Activated CD8-positive, alpha-beta T cell treated with anti-CD3 and anti-CD28 coated beads, Interleukin-2, amount 10 ng/mL, durations not matched to agents 7 days and 5 days (primary cell): ENCODE measurements around the gene DYSF. TPM values are rescaled to one million over a fixed set of nuclear protein-coding genes. Genes with fewer than 3 reads are reported as not detected.

Source experiments
- ATAC-seq: fragments of 150-1000 bp; cut with Tn5 transposase; one replicate; pipeline ENCODE4 v1.10.0; 2021; ENCODE audit warnings: moderate library complexity
- CTCF ChIA-PET: fragments of 350-600 bp; sonication (Branson Sonifier 250); formaldehyde crosslinking; loops from one replicate; lab custom pipeline; 2021; ENCODE audit warnings: antibody characterized with exemption; lab: Charles Lee
- POLR2A ChIA-PET: fragments of 350-600 bp; sonication (Branson Sonifier 250); formaldehyde crosslinking; loops from one replicate; lab custom pipeline; 2021; ENCODE audit warnings: antibody characterized with exemption; lab: Charles Lee
- DNase-seq: peaks from one replicate; pipeline ENCODE4 v3.0.0-alpha.2; 2020
- H3K27ac Mint-ChIP-seq: one replicate; pipeline ENCODE4 v1.8.0; 2021; ENCODE audit warnings: mild to moderate bottlenecking, mixed read lengths
- H3K27me3 Mint-ChIP-seq: one replicate; pipeline ENCODE4 v1.8.0; 2021; ENCODE audit warnings: low read depth, mixed read lengths
- H3K36me3 Mint-ChIP-seq: one replicate; pipeline ENCODE4 v1.8.0; 2021; ENCODE audit warnings: low read depth, mixed read lengths
- H3K4me1 Mint-ChIP-seq: one replicate; pipeline ENCODE4 v1.8.0; 2021; ENCODE audit warnings: low read depth, mixed read lengths
- H3K4me3 Mint-ChIP-seq: one replicate; pipeline ENCODE4 v1.8.0; 2021; ENCODE audit warnings: mild to moderate bottlenecking, mixed read lengths
- H3K9me3 Mint-ChIP-seq: one replicate; pipeline ENCODE4 v1.8.0; 2022; ENCODE audit warnings: mixed read lengths; ENCODE audit not compliant: insufficient read depth
- total RNA-seq, 2 experiments: library from RNA; stranded (reverse); gene quantifications; one replicate each; pipeline ENCODE4 v1.2.3, GENCODE V29; 2021

DYSF gene
- total RNA-seq, 2 experiments from 2014 or later: 3.4 to 4.7 TPM

DNA sequence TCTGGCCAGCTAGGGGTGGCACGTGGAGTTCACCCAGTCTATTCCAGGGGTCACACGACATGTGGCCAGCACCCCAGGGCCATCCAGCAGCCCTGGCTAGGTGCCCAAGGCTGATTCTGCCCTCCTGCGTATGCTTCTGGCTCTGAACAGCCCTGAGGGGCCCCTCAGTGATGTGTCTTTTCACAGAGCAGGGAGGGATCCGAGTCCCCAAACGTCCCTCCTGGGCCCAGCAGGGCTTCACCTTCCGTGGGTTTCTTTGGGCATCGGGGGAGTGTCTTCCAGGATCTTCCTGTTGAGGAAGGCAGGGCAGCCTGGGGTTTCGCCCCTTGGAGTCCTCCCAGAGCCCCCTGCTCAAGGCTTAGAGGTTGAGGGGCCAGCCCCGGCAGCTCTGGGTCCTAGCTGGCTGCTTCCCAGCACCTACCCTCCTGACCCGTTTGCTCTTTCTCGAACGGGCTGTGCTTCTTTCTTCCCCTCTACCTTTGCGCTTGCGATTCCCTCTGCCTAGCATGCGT, 165.9 kb downstream of the DYSF start:
- H3K4me1 Mint-ChIP-seq: no peaks in the 10 kb centered on the region
- ChIA-PET CTCF (no interaction called here), POLR2A (interaction anchor here (0.6 kb wide), 1 partner anchor 336 kb away, joined by 3 read pairs; no protein-coding TSS in a partner anchor)
- no peaks in the 10 kb centered on the region for H3K27me3 Mint-ChIP-seq
- no peaks in the 10 kb centered on the region for H3K9me3 Mint-ChIP-seq
- DNase-seq (peak; percentile 18), ATAC-seq (peak; percentile 32)
- H3K27ac Mint-ChIP-seq: no peak overlapping the region
- no peaks in the 10 kb centered on the region for H3K36me3 Mint-ChIP-seq
- H3K4me3 Mint-ChIP-seq: no peak overlapping the region

DNA sequence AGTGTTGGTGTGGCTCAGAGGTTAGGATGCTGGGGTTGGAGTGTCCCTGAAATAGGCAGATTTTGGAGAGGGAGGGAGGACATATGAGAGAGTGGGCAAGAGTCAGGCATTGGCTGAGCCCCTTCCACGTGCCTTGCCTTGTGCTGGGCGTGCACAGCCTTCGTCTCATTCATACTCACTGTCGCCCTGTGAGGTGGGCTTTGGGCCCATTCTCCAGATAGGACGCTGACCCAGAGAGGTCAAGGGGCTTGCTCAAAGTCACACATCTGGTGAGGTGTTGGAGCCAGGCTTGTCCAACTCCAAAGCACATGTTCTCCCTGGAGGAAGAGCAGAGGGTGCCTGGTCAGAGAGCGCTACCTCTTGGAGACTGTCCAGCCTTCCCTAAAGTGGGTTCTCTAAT, 166.8 kb downstream of the DYSF start:
- H3K4me3 Mint-ChIP-seq: no peak overlapping the region
- H3K36me3 Mint-ChIP-seq: no peaks in the 10 kb centered on the region
- ChIA-PET CTCF (no interaction called here), POLR2A (no interaction called here)
- no peaks in the 10 kb centered on the region for H3K4me1 Mint-ChIP-seq
- H3K9me3 Mint-ChIP-seq: no peaks in the 10 kb centered on the region
- H3K27me3 Mint-ChIP-seq: peaks cover under 1% of the 10 kb centered on the region
- ATAC-seq (no peak), DNase-seq (peak; percentile 12)
- no peak overlapping the region for H3K27ac Mint-ChIP-seq

DNA sequence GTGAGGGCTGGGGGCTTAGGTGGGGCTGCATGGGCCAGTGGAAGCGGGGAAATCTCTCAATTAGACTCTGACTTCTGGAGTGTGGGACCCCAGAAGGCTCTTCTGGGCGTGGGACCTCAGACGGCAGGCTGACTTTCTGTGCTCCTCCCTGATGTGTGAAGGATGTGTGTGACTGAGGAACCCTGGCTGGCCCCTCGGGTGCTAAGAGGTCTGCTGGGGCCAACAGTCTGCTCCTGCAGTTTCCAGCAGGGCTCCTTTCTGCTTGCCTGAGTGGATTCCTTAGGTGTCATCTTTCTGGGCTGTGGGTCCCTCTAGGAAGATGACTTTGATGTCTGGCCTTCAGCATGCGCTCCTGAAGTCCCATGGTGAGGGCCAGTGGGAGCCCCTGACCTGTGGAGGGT, 167.5 kb downstream of the DYSF start:
- H3K27me3 Mint-ChIP-seq: peaks cover 5% of the 10 kb centered on the region
- H3K4me1 Mint-ChIP-seq: no peaks in the 10 kb centered on the region
- no peaks in the 10 kb centered on the region for H3K36me3 Mint-ChIP-seq
- no peak for ATAC-seq
- peak; percentile 16 for DNase-seq
- CTCF ChIA-PET: no interaction called here
- POLR2A ChIA-PET: no interaction called here
- H3K27ac Mint-ChIP-seq: no peak overlapping the region
- no peaks in the 10 kb centered on the region for H3K9me3 Mint-ChIP-seq
- H3K4me3 Mint-ChIP-seq: no peak overlapping the region

DNA sequence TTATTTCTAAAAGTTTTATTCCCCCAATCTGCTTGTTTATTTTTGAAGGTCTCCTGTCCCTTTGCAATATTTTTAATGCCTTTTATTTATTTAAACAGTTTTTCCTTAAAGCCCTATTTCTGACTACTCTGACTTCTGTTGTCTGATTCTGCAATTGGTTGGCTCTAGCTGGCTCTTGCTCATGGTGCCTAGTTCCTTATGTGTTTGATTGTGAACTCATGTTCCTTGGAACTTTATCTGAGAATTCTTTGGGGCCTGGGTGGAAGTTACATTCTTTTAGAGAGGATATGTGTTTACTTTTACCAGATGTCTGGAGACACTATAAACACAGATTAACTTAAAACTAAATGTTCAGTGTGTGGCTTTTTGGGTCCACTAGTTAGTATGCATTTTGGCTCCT, 175.9 kb downstream of the DYSF start:
- POLR2A ChIA-PET: no interaction called here
- no peaks in the 10 kb centered on the region for H3K36me3 Mint-ChIP-seq
- no peak overlapping the region for H3K4me3 Mint-ChIP-seq
- CTCF ChIA-PET: no interaction called here
- no peak overlapping the region for H3K27ac Mint-ChIP-seq
- H3K9me3 Mint-ChIP-seq: no peaks in the 10 kb centered on the region
- DNase-seq (no peak), ATAC-seq (no peak)
- H3K4me1 Mint-ChIP-seq: no peaks in the 10 kb centered on the region
- peaks cover 15% of the 10 kb centered on the region for H3K27me3 Mint-ChIP-seq

DNA sequence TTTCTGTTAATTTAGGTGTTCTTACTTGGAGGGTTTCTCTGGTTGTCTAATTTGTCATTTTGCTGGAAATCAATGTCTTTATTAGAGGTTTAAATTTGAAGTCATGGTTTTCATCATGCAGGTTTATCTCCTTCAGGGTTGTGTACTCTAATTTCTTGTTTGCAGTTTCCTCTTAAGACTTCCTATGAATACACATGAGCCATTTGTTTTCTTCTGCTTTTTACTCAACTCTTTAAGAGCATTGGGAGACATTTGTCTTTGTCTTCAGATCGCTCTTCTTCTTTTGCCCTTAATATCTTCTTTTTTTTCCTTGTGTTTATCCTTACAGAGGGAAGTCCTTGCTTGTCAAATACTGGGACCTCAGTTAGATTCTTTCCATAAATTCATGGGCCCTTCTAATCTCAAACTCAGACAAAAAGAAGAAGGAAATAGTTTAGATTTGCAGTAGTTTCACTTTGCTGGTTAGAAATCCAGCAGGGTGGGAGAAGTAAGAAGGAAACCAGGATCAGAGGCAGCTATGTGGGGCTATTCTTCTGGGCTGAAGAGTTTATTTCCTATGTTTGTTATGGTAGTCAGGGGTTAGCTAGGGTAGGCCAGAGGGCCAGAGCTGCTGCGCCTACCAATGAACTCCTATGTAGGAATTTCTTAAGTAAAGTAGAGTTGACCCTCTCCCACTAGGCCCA, 176.6 kb downstream of the DYSF start:
- peaks cover 15% of the 10 kb centered on the region for H3K27me3 Mint-ChIP-seq
- DNase-seq: no peak
- H3K36me3 Mint-ChIP-seq: no peaks in the 10 kb centered on the region
- H3K4me1 Mint-ChIP-seq: no peaks in the 10 kb centered on the region
- CTCF ChIA-PET: no interaction called here
- ATAC-seq: no peak
- no peak overlapping the region for H3K4me3 Mint-ChIP-seq
- POLR2A ChIA-PET: no interaction called here
- H3K9me3 Mint-ChIP-seq: no peaks in the 10 kb centered on the region
- H3K27ac Mint-ChIP-seq: no peak overlapping the region

DNA sequence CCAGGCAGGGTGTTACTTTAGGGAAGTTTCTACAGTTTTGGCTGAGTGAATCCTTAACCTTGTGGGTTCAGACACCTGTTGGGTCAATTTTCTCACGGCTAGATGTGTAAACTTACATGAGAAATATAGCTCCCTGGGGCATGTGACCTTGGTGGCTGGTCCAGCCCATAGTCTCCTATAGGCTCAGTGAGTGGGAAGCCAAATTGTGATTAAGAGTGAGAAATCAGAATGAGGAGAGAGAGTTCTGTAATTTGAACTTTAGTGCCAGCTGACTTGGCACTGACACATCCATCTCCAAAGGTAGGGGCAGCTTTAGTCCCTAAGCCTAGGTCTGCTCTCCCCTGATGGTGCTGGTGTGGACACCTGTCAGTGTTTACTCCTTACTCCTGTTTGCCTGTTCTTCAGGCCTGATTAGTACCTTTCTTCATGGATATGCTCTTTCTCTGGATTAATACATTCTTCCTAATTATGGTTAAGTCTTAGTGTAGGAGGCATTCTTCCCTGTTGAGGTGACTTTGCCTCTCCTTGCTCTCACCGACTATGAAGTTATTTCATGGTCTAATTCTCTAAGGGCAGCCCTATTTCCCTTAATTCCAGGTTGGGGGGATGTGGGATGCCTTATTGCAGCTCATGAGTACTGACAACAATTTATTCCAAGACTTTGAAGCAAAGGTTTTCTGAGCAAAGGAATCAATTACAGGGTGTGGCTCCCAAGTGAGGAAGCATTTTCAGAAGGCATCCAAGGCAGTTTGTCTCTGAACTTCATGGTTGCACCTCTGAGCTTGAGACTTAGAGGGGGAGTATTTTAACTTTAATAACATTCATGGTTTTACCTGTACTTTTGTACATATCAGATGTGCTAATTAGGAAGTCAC, 177.3 kb downstream of the DYSF start:
- Mint-ChIP-seq H3K4me3 (no peak overlapping the region), H3K27me3 (peaks cover 10% of the 10 kb centered on the region), H3K4me1 (no peaks in the 10 kb centered on the region), H3K36me3 (no peaks in the 10 kb centered on the region), H3K27ac (no peak overlapping the region), H3K9me3 (no peaks in the 10 kb centered on the region)
- DNase-seq (no peak), ATAC-seq (no peak)
- ChIA-PET CTCF (no interaction called here), POLR2A (interaction anchor here (0.6 kb wide), 1 partner anchor 1924 kb away, joined by 4 read pairs; no protein-coding TSS in a partner anchor)

DNA sequence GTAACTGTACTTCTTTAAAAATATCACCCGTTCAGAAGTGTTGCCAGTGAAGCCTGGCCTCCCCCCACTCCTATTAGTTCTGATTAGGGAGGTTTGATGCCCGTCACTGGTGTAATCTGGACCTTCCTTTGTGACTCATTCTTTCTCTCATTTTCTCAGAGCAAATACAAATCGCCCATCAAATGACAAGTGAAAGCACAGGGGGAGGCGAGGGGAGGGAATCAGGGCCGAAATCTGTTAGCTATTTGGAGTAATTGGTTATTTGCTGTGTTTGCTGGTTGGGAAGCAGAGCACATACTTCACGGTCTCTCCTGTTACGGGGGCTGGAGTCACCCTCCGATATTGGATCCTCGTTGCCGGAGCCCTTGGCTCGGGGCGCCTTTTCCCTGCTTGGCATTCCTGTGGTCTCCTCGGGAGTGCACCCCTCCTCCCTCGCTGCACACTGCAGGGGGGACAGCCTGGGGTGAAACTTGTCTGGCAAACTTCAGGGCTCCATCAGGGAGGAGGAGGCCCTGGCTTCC, 178.1 kb downstream of the DYSF start:
- ATAC-seq (no peak), DNase-seq (no peak)
- H3K27me3 Mint-ChIP-seq: peaks cover 10% of the 10 kb centered on the region
- ChIA-PET CTCF (no interaction called here), POLR2A (no interaction called here)
- H3K9me3 Mint-ChIP-seq: no peaks in the 10 kb centered on the region
- H3K36me3 Mint-ChIP-seq: no peaks in the 10 kb centered on the region
- no peak overlapping the region for H3K4me3 Mint-ChIP-seq
- H3K27ac Mint-ChIP-seq: no peak overlapping the region
- no peaks in the 10 kb centered on the region for H3K4me1 Mint-ChIP-seq

DNA sequence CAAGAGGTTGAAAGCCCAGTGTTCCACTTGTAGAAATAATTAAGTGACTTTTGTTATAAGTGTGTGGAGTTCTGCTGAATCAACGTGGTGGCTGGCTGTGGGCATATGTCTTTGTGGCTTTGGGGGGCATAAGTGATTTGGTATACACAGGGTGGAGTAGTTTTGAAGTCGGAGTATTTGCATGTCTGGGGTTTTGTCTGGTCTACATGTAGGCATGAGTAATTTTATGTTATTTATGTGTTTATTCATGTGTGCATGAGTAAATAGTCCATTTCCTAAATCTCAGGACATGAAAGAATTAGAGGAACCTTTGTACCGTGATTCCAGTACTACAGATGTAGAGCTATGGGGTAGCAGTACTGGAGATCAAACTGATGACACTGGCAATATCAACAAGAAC, 179.7 kb downstream of the DYSF start:
- CTCF ChIA-PET: no interaction called here
- Mint-ChIP-seq H3K4me3 (no peak overlapping the region), H3K27me3 (peaks cover 6% of the 10 kb centered on the region), H3K9me3 (no peaks in the 10 kb centered on the region), H3K4me1 (no peaks in the 10 kb centered on the region), H3K36me3 (no peaks in the 10 kb centered on the region), H3K27ac (no peak overlapping the region)
- POLR2A ChIA-PET: no interaction called here
- ATAC-seq (no peak), DNase-seq (no peak)

DNA sequence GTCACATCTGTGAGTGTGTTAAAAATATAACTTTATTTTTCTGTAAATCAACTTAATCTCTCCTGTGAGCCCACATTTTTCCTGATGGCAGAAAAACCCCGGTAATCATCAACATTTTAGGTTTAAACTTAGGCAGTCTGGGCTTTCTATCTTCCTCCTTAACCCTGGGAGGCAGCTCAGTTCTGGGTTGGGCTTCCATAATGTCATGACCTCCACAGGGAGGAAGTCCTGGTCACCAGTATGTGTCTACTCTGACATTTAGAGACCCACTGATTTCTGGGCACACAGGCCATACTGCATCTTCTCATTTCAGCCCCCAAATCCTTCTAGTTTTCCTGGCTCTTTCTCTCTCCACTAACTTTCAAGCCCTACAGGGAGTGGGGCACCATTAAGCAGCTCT, 181.2 kb downstream of the DYSF start:
- H3K27me3 Mint-ChIP-seq: peaks cover 1% of the 10 kb centered on the region
- H3K4me3 Mint-ChIP-seq: no peak overlapping the region
- H3K9me3 Mint-ChIP-seq: no peaks in the 10 kb centered on the region
- DNase-seq (no peak), ATAC-seq (no peak)
- no peaks in the 10 kb centered on the region for H3K4me1 Mint-ChIP-seq
- POLR2A ChIA-PET: no interaction called here
- no peaks in the 10 kb centered on the region for H3K36me3 Mint-ChIP-seq
- CTCF ChIA-PET: no interaction called here
- no peak overlapping the region for H3K27ac Mint-ChIP-seq

DNA sequence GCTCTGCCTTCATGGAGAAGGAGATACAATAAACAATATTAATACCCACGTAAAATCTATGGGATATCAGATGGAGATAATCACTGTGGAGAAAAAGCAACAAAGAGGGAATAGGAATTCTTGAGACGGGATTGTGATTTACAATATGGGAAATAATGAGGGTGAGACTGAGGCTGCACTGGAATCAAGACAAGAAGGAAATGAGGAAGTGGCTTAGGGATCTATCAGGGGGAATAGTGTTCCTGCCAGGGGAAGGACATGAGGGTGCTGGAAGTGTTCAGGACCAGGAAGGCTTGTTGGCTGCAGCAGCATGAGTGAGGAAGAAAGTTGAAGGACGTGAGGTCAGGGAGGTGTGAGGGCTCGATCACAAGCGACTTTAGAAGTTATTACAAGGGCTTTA, 182.4 kb downstream of the DYSF start:
- no peaks in the 10 kb centered on the region for H3K36me3 Mint-ChIP-seq
- H3K4me1 Mint-ChIP-seq: no peaks in the 10 kb centered on the region
- ChIA-PET POLR2A (no interaction called here), CTCF (no interaction called here)
- H3K4me3 Mint-ChIP-seq: no peak overlapping the region
- H3K9me3 Mint-ChIP-seq: no peaks in the 10 kb centered on the region
- ATAC-seq: no peak
- DNase-seq: no peak
- peaks cover 3% of the 10 kb centered on the region for H3K27me3 Mint-ChIP-seq
- H3K27ac Mint-ChIP-seq: no peak overlapping the region

DNA sequence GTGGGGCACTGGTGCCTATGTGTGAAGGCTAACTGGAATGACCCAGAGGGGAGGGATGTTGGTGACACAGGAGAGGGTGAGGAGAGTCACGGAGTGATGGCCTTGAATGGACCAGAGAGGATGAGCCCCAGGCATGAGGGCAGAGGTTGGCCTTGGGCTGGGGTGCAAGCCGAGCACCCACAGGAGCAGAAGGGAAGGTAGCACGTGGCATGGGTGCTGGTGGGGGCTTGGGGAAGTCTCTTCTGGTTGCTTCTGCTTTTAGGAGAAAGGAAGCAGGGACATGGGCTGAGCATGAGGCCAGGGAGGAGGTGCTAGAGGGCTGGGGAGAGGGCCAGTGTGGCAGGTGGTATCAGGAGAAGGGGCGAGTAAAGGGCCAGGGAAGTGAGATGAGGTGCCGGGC, 183.8 kb downstream of the DYSF start:
- Mint-ChIP-seq H3K27me3 (peaks cover 7% of the 10 kb centered on the region), H3K4me3 (no peak overlapping the region), H3K27ac (no peak overlapping the region), H3K9me3 (no peaks in the 10 kb centered on the region), H3K36me3 (no peaks in the 10 kb centered on the region), H3K4me1 (no peaks in the 10 kb centered on the region)
- DNase-seq (no peak), ATAC-seq (no peak)
- CTCF ChIA-PET: no interaction called here
- POLR2A ChIA-PET: no interaction called here

DNA sequence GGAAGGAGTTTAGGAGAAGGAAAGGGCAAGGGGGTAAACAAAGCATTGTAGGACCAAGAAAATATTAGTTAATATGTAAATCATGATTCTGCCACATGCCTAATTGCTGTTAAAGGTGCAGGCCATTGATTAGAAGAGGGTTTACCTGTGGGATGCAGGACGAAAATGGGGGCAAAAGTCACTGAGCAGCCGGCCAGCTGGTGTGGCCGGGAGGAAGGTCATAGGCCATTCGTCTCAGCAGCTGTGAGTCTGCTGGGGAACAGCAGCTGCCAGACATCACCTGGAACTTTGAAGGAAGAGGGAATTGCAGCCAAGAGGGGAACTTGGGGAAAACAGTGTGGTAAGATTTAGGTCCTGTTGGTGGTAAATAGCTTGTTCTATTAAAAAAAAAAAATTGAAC, 184.4 kb downstream of the DYSF start:
- ATAC-seq: no peak
- no peak overlapping the region for H3K27ac Mint-ChIP-seq
- CTCF ChIA-PET: no interaction called here
- H3K36me3 Mint-ChIP-seq: no peaks in the 10 kb centered on the region
- H3K27me3 Mint-ChIP-seq: peaks cover 7% of the 10 kb centered on the region
- no peaks in the 10 kb centered on the region for H3K9me3 Mint-ChIP-seq
- DNase-seq: no peak
- POLR2A ChIA-PET: no interaction called here
- no peak overlapping the region for H3K4me3 Mint-ChIP-seq
- no peaks in the 10 kb centered on the region for H3K4me1 Mint-ChIP-seq
